ENCODE results near the gene ALDH1A1.
"Not testable (repeated sequence)": the region's sequence is repeated elsewhere in the genome, so short reads cannot be mapped to it uniquely, and the experiment has no call there.

ALDH1A1 gene

GRCh38 chr9:72896439-72896838 is 56.4 kb downstream of the ALDH1A1 start:
- no peak for DNase-seq (ENCODE audit: low read depth in 2 of 2)

GRCh38 chr9:72895122-72895521 is 57.7 kb downstream of the ALDH1A1 start:
- DNase-seq (ENCODE audit: low read depth in 2 of 2): no peak

GRCh38 chr9:72894342-72894741 is 58.5 kb downstream of the ALDH1A1 start:
- no peak for DNase-seq (ENCODE audit: low read depth in 2 of 2)

- no peak for DNase-seq (ENCODE audit: low read depth in 2 of 2)
Measured at GRCh38 chr9:72893437-72893836, 59.4 kb downstream of the ALDH1A1 start.

- no peak for DNase-seq (ENCODE audit: low read depth in 2 of 2)
Measured at GRCh38 chr9:72891043-72891442, 61.8 kb downstream of the ALDH1A1 start.

- DNase-seq (ENCODE audit: low read depth in 2 of 2): no peak
Measured at GRCh38 chr9:72888943-72889342, 63.9 kb downstream of the ALDH1A1 start.

GRCh38 chr9:72888067-72888466 is 64.8 kb downstream of the ALDH1A1 start:
- DNase-seq (ENCODE audit: low read depth in 2 of 2): no peak

- no peak for DNase-seq (ENCODE audit: low read depth in 2 of 2)
Measured at GRCh38 chr9:72886386-72886785, 66.5 kb downstream of the ALDH1A1 start.

- no peak for DNase-seq (ENCODE audit: low read depth in 2 of 2)
Measured at GRCh38 chr9:72884508-72884907, 68.3 kb downstream of the ALDH1A1 start.

- DNase-seq (ENCODE audit: low read depth in 2 of 2): no peak
Measured at GRCh38 chr9:72883875-72884274, 69.0 kb downstream of the ALDH1A1 start.

GRCh38 chr9:72882117-72882775 is 70.6 kb downstream of the ALDH1A1 start:
- no peak for DNase-seq (ENCODE audit: low read depth in 2 of 2)

GRCh38 chr9:72880821-72881220 is 72.0 kb downstream of the ALDH1A1 start:
- DNase-seq (ENCODE audit: low read depth in 2 of 2): no peak

- DNase-seq (ENCODE audit: low read depth in 2 of 2): no peak
Measured at GRCh38 chr9:72875221-72875620, 77.6 kb downstream of the ALDH1A1 start.

GRCh38 chr9:72874344-72874743 is 78.5 kb downstream of the ALDH1A1 start:
- no peak for DNase-seq (ENCODE audit: low read depth in 2 of 2)

- no peak for DNase-seq (ENCODE audit: low read depth in 2 of 2)
Measured at GRCh38 chr9:72873456-72873855, 79.4 kb downstream of the ALDH1A1 start.

- DNase-seq (ENCODE audit: low read depth in 2 of 2): no peak
Measured at GRCh38 chr9:72872718-72873117, 80.1 kb downstream of the ALDH1A1 start.

GRCh38 chr9:72871685-72872084 is 81.2 kb downstream of the ALDH1A1 start:
- no peak for DNase-seq (ENCODE audit: low read depth in 2 of 2)

- DNase-seq (ENCODE audit: low read depth in 2 of 2): no peak
Measured at GRCh38 chr9:72864327-72864726, 88.5 kb downstream of the ALDH1A1 start.

GRCh38 chr9:72863456-72864094 is 89.3 kb downstream of the ALDH1A1 start:
- DNase-seq (ENCODE audit: low read depth in 2 of 2): no peak

GRCh38 chr9:72862788-72863187 is 90.1 kb downstream of the ALDH1A1 start:
- not testable (repeated sequence) for DNase-seq (ENCODE audit: low read depth in 2 of 2)

- no peak for DNase-seq (ENCODE audit: low read depth in 2 of 2)
Measured at GRCh38 chr9:72858089-72858912, 94.6 kb downstream of the ALDH1A1 start.

GRCh38 chr9:72857624-72857996 is 95.2 kb downstream of the ALDH1A1 start:
- DNase-seq (ENCODE audit: low read depth in 2 of 2): no peak
